Femur (tissue), 1 donor: ENCODE data around the gene AK8.

ENCODE experiments used
- DNase-seq: peaks from one replicate; pipeline ENCODE4 v3.0.0-alpha.2; 2017

Gene AK8

DNA sequence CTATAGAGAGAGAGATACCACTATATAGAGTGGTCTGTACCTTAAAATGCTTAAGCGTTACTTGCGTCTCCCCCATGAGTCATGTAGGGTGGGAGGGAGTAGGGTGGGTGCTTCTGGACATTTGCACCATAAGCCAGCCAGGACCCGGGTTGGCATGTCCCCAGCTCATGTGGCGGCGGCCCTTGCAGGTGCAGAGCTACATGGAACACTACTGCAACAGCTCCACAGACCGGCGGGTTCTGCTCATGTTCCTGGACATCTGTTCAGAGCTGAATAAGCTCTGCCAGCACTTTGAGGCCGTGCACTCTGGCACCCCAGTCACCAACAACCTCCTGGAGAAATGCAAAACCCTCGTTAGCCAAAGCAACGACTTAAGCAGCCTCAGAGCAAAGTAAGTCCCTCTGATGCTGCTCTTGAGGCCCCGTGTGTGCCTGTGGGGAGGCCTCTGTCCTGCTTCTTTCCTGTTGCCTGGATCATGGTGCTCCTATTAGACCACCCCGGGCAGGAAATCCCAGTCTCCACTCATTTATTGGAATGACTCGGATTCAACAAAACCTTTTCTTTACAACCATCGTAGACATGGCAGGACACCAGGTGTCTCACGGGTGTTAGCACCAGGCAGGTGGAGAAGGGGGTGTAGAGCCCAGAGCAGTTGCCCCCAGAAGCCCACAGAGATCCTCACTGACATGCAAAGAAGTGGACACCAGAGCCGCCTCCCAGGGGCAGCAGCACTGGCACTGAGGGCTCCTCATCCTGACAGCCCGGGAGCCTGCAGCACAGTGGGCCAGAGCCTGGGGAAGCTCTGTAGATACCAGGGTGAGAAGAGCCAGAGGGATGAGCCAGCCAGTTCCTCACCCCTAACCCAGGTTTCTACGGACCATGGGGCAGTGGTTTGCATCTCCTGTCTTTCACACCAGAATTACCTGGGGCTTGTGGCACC lies 9.4 kb upstream of the AK8 start:
- DNase-seq: no peak

DNA sequence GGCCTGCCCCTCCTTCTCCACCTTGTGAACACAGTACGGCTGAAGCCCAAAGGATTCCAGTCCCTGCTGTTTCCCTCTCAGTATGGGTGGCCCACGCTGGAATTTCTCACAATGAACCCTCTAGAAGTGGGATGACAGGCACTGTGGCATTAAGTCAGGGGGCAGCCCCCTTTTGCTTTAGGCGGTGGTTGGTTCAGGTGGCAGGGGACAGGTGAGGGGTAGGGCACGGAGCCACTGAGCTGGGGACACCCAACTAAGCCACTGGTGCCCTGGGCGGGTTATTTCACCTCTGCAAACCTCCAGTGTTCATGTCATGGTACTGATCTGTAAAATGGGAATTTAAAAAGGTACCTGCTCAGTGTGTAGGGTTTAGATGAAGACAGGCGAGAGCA lies 8.2 kb upstream of the AK8 start:
- DNase-seq: no peak

DNA sequence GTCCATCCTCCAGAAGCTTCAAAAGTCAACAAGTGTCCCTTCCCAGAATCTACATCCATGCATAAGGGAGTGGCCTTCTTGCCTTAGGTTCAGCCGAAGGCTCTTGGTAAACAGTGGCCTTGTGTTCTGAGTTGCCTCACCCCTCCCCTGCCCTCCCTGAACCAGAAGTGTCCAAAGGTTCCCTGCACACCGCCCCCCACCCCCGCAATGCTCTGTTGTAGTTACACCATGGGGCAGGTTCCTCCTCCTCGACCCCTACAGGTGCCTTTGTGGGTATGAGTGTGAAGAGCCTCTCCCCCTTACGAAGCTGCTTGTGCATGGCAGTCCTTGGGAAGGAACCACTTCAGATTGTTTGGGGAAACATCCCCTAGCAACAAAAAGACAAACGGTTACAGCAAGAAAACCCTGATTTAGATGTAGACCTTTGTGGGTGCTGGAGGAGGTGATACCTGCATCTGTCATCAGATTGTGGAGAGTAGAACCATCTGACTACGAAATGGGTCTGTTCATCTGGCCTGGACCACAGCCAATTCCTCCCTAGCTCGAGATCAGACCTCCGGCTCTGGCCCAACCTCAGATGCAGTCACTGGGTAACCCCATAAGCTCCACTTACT lies 7.7 kb upstream of the AK8 start:
- DNase-seq: no peak

DNA sequence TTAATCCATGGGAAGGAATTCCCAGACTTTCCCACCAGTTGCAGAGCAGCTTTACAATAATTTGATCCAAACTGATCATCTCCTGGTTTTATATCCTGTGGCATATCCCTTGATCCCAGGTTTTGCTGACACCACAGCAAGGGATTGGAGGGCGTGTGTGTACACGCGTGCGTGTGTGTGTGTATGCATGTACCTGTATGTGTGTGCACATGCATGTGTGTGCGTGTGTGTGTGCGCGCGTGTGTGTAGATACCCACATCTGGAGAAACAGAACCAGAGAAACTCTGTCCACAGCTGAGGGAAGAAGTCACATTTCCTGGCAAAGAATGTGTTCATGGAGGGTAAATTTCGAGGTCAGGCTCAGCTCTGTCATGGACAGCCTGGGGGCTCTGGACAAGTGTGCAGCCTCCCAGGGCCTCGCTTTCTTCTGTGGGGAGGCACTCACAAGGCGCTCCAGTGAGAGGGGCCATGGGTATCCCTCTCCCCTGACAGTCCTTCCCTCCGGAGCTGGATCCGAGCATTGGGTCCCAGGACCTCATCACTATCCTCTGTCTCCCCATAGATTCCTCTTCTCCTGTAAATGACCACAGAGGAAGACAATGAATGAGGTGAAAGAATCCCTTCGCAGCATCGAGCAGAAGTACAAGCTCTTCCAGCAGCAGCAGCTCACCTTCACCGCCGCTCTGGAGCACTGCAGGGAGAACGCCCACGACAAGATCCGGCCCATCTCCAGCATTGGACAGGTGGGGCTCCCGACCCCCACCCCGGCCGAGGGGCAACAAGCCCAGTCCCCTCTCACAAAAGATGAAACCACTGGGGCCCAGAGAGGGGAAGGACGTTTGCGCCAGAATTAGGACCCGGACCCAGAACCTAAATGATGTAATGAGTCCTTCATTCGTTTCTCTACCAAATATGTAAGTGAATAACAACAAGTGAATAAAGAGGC lies 5.5 kb upstream of the AK8 start:
- no peak for DNase-seq

DNA sequence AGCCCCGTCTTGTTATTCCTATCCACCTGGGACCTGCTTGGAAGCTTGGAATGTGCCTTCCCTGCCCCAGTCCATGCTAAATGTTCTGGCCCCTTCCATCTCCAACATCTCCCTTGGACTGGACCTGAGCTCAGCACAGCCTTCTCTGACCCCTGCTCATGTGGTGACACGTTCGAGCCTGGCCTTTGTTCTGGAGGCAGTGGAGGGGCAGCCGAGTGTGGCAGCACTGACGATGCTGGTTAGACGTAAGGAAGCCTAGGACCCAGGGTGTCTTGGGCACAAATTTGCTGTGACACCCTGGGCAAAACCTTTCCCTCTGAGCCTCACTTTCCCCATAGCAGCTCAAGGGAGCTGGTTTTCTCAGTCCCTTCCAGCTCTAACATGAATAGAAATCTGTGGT lies 4.5 kb upstream of the AK8 start:
- DNase-seq: no peak

DNA sequence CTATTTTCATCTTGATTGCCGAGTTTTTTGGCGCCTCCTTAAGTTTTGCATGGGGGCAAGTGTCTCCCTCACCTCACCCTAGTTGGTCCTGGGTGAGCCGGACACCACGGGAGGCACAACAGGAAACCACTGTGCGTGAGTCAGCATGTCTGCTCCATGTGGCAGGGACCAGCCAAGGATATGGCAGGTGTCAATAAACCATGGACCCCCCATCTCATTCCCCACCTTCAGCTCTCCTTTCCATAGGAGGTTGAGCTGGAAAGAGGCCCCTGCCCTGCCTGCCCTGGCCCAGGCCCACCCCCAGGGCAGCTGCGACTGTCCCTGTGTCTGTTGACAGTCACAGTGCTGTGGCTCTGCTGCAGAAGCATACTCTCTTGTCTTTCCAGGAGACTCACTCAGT lies 3.7 kb upstream of the AK8 start:
- DNase-seq: no peak

DNA sequence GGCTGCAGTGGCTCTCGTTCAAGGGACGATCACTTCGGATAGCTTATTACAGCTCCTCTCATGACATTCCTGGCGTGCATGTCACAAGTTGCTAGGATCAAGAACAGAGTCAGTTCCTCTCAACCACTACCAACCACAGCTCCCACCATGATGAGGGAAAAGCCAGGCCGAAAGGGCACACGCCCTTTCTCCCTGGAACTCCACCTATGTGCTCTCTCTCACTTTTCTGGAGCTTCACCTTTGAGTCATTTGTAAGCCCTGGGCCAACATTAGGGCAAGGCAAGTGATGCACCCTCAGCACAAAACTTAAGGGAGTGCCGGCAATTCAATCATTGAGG lies 2.2 kb upstream of the AK8 start:
- DNase-seq: no peak

DNA sequence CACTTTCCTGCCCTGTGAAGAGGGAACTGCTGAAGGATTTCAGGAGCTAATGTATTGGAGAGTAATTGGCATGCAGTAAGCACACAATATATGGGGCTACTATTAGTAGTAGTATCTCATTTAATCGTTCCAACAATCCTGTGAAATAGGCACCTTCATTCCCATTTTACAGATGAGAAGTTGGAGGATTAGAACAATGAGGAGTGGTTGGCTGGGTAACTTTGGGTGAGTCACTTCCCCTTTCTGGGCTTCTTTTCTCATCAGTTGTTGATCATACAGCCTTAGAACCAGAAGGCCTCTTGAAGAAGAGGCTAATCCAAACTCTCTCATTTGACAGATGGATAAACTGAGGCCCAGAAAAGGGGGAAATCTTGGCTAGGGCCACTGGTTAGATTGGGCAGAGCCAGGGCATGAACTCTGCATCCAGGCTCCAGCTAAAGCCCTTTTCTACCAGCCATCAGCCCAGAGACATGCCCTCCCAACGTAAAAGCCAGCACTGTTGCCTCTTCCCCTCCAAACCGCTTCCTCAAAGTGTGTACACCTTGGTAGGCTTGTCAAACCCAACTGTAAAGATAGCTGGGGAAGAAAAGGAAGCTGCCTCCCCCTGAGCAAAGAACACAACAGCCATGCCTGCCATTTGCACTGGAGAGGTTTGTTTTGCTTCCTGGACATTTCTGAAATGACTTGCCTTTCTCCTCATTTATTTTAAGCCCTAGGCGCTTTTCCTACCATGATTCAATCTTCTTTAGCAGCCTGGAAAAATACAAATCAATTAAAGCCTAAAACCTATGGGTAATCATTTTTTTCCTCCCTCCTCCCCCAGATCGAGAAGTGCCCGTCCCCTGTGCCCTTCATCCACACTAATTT lies 1.6 kb upstream of the AK8 start:
- no peak for DNase-seq

DNA sequence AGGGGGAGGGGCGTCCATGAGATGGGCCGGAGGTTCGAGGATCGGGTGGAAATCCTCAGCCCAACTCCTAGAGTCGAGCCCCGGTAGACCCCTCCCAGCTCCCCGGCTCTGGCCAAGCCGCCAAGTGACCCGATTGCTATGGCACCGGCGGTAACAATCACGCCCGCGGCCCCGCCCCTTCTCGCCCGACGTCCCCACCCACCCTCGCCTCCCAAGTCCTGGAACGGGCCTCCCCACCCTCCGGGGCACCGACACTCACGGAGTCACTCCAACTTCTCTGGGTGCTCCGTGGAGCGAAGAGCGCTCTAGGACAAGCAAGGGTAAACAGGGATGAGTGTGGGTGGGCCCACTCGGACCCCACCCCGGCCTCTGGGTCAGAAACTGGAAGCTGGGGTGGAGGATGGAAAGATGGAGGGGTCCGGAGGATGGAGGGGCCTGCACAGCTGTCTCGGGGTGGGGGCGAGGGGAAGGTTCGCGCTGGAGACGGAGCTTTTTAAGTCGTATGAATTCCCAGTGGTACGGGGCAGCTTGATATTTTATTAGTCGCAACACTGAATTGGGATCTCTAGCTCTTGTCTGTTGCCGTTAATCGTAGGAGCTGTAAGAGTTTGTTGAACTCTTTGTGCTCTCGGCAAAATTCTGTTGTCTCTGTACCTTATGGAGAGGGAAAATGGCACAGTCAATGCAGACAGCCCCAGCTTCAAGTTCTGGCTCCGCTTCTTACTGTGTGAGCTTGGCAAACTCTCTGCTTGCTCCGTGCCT lies 792 bp upstream of the AK8 start, which contains the start of gene SPACA9:
Gene SPACA9 (plus strand): TSS at position 204 of the 762 bp plus-strand sequence. CDS start 5,050 bp downstream, outside the sequence.
- peak; percentile 88 for DNase-seq

DNA sequence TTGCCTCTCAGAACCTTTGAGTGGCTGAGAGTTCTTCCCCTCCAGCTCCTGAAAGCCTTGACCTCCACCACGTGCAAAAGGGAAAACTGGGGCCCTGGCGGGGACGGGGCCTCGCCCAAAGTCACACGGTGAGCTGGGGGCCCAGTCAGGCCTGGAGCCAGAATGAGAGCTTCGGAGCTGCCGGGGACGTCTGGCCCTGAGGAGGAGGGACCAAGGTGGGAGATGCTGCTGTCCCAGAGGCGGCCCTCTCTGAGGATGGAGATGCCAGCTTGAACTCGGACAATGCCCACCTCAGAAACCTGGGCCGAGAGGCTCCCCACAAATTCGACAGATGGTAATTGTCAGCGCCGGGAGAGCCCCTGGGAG lies 643 bp downstream of the AK8 start:
- no peak for DNase-seq

DNA sequence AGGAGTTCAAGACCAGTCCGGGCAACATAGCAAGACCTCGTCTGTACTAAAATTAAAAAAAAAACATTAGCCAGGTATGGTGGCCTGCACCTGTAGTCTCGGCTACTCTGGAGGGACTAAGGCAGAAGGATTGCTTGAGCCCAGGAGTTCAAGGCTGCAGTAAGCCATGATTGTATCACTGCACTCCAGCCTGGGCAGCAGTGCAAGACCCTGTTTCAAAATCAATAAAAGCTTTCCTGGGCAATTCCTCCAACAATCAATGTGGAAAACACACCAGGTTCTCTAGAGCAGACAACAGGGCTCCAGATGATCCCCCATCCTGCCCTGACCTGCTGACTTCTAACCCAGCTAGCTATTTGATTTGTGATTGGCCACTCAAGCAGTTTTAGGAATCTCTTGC lies 1.2 kb downstream of the AK8 start:
- no peak for DNase-seq

DNA sequence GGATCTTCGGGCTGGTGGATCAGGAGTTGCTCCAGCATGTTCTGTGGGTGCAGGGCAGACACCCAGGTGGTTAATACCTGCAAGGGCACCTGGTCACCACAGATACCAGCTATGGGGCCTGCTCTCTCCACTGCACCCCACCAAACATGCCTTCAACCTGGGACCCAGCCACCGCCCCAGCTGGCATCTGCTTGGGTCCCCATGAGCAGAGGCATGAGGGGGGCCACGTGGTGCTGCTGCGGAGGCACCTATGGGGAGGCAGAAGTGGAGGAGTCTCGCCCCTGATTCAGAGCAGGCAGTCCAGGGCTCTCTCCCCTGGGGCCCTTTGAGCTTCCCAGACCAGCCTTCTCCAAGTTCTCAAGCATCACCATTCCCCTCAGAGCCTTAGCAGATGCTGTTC lies 2.9 kb downstream of the AK8 start:
- no peak for DNase-seq

DNA sequence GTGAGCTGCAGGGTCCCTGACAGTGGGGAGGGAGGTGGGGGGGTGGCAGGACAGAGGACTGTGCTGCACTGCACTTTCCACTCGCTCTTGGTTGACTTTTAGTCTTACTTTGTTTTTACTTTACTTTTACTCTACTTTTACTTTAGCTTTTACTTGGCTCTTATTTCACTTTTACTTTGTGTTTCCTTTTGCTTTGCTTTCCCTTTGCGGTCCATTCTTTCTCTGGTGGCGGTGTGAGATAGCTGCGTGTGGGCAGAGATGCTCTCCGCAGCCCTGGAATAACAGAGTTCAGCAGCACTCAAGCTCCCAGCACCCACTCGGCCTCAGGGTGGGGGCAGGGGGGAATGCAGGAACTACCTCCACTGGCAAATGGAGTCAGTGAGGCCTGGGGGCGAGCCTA lies 4.7 kb downstream of the AK8 start:
- no peak for DNase-seq

DNA sequence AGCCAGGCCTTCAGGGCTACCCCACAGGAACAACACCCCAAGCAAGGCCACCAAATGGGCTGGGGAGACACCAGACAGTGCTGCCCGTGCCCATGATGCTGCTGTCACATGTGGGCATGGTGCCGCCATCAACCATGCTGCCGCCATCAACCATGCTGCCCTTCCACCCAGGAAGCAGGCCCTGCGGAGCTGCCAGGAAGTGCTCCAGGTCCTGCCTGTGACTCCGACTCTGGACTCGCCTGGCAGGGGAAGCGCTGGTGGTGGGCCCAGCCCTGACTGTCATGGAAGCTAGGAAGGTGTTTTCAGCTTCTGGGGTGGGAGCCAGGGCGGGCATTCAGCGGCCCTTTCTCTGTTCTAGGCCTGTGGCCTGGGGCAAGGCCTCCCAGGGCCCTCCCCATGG lies 8.8 kb downstream of the AK8 start:
- no peak for DNase-seq

DNA sequence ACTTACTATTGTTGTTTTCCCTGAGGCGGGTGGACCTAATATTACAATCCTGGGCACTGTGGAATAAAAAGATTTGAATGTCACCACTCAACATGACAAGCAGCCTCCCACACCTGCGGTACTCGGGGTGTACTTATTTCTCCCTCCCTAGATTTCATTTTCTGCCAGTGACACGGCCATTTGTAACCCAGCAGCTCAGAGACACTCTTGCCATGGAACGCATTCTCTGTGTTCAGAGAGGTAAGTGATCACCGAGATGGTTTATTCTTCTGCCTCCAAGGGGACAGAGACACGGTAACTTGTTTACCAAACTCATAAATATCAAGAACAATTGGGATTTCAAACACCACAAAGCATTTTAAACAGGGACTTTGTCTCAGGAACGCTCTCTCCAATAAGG lies 11.2 kb downstream of the AK8 start:
- no peak for DNase-seq

DNA sequence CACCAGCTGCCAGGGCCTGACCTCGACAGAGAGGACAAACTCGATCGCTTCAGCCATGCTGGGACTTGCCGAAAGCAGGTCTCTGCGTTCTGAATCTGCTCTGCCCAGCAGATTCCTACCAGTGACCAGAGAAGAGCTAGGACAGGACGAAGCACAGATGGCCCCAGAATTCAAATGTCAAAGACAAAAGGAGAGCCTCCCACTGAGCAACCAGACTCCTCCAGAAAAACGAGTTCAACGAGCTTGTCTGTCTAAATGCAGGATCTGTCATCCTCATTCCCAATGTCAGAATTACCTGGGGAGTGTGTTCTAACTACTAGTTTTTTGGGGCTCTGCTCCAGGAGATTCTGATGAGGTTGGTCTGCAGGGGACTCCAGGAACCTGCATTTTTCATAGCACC lies 13.4 kb downstream of the AK8 start:
- no peak for DNase-seq

DNA sequence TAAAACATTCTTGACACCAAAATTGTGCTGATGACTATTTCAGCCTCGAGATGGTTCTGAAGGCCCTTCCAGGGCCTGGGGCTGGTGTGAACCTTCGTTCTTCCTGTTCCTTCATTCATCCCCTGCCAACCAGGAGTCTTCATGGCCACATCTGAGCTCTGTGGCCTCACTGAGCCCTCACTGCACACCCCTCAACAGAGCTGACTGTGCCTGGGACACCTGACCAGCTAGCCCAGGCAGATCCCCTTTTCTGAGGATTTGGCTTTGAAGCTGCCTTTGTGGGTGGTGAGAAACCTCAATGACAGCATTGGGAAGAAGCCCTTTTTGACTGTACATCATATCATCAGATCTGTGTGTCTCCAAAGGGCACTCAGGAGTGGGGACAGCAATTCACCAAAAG lies 13.8 kb downstream of the AK8 start:
- DNase-seq: no peak

DNA sequence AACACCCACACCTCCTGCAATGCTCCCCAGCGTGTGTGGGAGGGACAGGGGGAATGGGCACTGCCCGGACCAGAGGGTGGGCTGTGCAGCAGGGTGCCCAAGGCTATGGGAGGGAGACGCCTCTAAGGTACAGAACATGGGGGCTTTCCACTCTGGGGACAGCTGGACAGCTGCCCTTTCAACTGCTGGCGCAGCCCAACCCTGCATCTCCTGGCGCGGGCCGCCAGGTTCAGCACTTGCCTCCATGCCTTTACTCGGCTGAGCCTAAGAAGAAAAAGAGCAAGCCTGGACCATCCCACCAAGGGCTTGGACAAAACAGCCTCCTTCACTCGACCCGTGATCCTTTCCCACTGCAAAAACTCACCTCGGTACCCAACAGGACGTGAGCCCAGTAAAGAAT lies 15.0 kb downstream of the AK8 start:
- no peak for DNase-seq

DNA sequence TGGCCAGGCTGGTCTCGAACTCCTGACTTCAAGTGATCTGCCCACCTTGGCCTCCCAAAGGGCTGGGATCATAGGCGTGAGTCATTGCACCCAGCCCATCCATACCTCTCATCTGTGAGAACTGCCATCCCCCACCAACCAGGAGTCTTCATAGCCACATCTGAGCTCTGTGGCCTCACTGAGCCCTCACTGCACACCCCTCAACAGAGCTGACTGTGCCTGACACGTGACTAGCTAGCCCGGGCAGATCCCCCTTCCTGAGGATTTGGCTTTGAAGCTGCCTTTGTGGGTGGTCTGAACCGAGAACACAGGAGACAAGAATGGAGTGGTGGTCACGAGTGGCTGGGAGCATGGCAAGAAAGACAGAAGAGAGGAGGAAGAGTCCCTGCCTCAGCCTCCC lies 15.6 kb downstream of the AK8 start:
- no peak for DNase-seq

DNA sequence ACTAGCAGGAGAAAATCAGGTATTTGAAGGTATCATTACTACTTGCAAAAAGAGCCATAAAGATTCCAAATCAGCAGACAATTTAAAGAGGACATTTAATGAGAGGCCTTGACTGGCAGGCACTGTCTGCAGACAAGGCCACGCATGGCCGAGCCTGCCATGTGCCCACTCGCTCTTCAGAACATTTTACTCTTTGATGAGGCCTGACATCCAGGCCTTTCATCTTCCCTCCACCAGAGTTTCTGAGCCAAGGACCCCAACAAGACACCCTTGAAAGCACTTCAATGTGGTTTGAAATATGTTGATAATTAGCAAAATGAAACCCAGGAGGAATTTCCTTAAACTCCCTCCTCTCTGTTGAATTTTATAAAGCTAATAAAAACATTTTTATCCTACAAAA lies 16.4 kb downstream of the AK8 start:
- no peak for DNase-seq

DNA sequence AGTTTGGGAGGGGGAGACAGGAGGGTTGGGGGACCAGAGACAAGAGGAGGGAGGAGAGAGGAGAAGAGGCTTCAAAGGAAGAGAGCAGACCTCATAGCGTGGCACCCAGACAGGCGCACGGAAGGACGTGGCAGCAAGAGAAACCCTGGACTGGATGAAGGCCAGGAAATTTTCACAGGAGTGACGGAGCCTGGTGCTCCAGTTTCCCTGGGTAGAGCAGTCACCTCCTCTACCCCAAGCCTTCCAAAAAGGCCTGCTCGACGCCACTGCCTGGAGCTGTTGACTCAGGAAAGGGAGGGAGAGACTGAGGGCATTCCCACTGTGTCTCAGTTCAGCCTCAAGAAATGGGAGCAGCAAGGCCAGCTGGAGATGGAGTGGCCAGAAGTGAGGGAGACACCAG lies 19.3 kb downstream of the AK8 start:
- no peak for DNase-seq
